NCI-H69 (cell line): ENCODE measurements around the gene BSG.
A peak's percentile ranks its signal among the peaks of the same experiment; 100 is the strongest.

Source experiments
- DNase-seq: peaks from one replicate; lab custom pipeline; 2025; lab: John Stamatoyannopoulos, UW

BSG gene

GRCh38 chr19:572140-572742, at the start of gene BSG:
TSS of gene BSG (plus strand) at chr19:572596. CDS start at chr19:572635, 39 bp downstream.
- DNase-seq = peak; percentile 99

DNA sequence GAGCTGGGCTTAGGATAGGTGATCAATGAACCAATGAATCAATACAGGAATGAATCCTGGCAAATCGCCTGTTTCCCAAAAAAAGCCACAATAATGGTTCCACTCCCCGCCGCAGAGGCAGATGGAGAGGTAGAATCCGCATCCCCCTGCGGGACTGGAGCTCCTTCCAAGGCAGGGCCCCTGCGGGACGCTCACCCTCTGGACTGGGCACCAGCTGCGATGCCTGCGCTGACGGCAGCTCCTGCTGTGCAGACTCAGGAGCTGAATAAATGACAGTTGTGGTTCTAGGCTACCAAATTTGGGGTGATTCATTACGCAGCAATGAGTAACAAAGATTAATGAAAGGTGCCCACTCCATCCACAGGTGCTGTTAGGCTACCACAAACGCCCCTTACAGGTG, 49.7 kb upstream of the BSG start:
- DNase-seq = no peak

DNA sequence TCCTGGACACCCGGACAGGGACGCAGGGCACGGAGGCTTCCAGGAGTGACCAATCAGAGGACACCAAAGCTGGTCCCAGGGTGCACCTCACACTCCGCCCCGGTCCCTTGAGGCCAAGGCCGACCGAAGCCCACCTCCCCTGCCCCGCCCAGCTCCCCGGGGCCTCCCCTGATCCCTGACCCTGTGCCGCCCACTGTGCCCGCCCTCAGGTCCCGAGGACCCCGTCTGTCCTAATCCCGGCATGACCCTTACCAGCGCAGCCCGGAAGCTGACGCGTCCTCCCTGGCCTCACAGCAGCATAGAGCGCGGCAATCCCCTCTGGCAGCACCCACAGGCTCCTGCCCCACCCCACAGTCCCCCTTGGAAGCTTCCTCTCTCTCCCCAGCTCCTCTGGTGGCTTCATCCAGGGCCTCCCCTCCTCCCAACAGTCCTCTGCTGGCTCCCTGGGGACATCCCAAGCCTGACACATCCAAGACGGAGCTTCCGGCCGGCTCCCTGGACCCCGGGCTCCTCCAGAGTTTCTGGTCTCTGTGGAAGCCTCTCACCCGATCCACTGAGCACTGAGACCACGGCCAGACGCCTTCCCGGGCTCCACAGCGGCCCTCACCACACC, 48.2 kb upstream of the BSG start:
- DNase-seq = peak; percentile 87

DNA sequence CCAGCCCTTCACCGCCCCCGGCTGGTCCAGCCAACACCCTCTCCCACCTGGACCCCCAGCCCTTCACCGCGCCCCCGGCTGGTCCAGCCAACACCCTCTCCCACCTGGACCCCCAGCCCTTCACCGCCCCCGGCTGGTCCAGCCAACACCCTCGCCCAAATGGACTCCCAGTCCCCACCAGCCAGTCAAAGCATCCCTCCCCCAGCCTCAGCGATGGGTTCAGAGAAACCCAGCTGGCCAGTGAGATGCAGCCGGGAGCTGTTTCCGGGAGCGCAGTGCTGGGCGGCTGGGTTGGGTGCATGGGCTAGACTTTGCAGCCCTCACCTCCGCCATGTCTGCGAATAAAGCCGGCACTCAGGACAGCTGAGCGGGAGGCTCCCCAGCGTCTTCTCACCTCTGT, 47.4 kb upstream of the BSG start:
- DNase-seq = peak; percentile 38

- DNase-seq = peak; percentile 42
Measured at GRCh38 chr19:525857-526419, 46.5 kb upstream of the BSG start.

GRCh38 chr19:530134-531008, 42.0 kb upstream of the BSG start:
- no peak for DNase-seq

GRCh38 chr19:531009-531752, 41.2 kb upstream of the BSG start:
- peak; percentile 95 for DNase-seq

DNA sequence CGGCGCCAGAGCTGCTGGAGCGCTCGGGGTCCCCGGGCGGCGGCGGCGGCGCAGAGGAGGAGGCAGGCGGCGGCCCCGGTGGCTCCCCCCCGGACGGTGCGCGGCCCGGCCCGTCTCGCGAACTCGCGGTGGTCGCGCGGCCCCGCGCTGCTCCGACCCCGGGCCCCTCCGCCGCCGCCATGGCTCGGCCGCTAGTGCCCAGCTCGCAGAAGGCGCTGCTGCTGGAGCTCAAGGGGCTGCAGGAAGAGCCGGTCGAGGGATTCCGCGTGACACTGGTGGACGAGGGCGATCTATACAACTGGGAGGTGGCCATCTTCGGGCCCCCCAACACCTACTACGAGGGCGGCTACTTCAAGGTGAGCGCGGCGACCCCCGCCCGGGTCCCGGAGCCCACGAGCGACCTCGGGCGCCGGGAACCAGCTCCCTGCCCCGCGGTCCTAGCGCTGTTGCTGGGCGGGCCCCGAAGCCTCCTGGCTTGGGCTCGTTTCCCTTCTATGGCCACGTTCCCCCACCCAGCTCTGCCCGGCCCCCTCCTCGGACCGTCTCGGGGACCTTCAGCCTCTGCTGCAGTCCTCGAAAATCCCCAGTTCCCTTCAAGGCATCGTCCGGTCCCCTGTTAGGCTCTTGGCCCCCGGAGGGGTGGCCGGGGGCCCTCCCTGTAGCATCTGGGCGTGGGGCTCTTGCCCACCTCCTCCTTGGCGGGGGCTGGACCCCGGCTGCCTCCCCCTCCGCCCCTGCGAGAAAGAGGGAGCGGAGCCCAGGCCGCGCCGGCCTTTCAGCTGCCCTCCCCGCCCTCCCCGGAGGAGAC, 40.4 kb upstream of the BSG start, which contains the start of gene CDC34:
CDC34 (plus strand) TSS at position 8 of the 808 bp plus-strand sequence; CDS start at position 180, 172 bp downstream.
- peak; percentile 55 for DNase-seq

GRCh38 chr19:532561-533363, 39.6 kb upstream of the BSG start:
- peak; percentile 68 for DNase-seq

GRCh38 chr19:533364-534058, 38.9 kb upstream of the BSG start:
- DNase-seq = no peak

DNA sequence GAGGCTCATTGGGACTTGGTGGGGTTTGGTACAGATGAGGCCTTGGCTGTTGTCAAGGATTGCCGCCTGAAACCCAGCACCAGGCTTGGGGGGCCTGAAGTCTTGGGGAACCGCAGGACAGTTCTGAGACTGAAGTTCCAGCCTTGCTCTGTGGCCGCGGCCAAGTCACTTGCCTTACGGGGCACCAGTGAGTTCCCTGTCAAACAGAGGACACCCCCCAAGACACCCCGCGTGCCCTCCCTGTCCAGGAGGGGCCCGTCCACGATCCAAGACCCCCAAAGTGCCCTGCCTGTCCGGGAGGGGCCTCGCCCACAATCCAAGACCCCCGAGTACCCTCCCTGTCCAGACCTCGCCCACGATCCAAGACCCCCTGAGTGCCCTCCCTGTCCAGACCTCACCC, 38.3 kb upstream of the BSG start:
- DNase-seq = no peak

DNA sequence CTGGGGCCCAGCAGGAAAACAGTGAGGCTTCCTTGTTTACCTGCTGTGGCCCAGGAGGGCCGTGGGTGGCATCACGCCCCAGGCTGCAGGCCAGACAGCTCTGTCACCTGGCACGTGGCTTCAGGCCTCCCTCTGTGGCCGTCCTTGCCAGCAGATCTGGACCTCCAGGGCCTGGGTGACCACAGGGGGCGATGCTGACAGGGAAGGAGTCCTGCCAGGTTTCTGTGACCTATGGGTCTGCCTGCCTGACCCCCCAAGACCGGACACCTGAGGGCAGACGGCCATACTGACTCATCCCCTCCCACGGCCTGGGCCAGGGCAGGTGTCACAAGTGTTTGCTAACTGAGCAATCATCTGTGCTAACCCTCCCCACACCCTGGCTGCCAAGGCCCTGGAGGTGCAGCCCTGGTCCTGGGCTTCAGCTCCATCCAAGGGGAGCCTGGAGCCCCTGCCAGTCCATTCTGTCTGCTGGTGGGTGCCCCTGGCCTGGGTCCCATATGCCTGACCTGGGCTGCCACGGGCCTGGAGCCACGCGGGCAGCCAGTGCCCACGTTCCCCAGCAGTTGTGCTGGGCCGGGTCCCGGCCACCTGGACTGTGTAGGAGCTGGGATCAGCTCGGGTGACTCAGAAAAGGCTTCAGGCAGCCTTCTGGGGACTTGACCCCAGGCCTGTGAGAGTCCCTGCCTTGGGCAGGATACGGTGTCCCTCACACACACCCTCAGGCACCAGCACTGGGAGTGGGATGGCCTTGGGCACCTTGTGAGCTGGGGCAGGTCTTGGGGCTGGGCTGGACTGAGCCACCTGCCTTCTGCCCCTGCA, 37.2 kb upstream of the BSG start:
- DNase-seq = no peak

DNA sequence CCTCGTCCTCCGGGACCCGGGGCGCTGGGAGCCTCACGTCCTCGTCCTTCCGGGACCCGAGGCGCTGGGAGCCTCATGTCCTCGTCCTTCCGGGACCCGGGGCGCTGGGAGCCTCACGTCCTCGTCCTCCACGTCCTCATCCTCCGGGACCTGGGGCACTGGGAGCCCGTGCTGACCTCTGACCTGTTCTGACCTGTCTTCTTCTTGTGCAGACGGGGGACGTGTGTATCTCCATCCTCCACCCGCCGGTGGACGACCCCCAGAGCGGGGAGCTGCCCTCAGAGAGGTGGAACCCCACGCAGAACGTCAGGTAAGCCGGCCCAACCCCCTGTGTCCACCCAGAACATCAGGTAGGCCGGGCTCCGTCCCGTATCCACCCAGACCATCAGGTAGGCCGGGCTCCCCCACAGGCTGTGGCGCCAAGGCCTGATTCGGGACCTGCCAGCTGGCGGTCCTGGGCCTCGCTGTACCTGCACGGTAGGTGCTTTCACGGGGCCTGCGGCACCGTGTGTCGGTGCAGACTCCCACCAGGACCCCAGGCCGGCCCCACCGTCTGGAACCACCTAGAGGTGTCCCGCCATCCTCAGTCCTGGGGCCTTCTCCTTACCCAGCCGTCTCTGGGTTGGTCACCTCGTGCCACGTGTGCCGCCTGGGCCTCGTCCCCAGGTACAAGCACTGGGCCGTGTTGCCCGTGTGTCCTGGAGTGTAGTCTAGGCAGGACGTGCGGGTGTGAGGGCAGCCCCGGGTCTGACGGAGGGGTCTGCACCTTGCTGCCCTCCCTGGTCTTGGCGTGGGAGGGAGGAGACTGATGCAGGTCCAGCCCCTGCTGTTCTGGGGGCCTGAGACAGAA, 36.1 kb upstream of the BSG start:
- DNase-seq = no peak

GRCh38 chr19:536881-537404, 35.5 kb upstream of the BSG start:
- no peak for DNase-seq

DNA sequence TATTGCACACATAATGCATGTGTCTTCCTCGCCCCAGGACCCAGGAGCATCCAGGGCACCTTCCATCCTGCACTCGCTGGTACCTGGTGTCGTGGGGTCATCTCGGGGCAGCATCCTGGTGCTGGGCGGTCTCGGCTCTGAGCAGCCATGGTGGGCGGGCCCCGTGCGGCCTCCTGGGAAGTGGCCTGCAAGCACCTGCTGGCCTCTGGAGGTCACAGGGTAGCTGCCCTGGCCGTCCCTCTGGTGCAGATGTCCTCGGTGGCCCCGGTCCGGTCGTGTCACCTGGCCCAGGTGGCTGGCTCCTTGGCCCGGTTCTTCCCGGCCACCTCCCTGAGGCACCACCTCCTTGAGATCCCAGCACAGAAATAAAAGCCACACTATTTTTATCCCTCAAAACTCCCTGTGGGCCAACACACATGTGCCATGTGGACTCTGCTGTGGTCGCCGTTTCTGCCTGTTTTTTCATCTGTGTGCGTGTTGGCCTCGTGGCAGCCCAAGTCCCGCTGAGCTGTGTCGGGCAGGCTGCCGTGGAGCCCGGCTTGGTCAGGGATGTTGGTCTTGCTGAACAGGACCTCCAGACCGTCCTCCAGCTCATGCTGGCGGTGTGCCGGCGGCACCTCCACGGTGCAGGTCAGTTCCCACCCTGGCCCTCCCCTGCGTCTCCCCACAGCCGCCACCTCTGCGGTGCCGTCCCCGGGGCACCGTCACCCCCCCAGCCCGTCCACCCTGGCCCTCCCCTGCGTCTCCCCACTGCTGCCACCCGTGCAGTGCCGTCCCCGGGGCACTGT, 33.6 kb upstream of the BSG start:
- no peak for DNase-seq

GRCh38 chr19:539429-540030, 32.9 kb upstream of the BSG start:
- no peak for DNase-seq
